ENCODE results near the gene SLC22A5.
A peak's percentile ranks its signal among the peaks of the same experiment; 100 is the strongest.
"Not testable (repeated sequence)": the region's sequence is repeated elsewhere in the genome, so short reads cannot be mapped to it uniquely, and the experiment has no call there.

Gene SLC22A5

DNA sequence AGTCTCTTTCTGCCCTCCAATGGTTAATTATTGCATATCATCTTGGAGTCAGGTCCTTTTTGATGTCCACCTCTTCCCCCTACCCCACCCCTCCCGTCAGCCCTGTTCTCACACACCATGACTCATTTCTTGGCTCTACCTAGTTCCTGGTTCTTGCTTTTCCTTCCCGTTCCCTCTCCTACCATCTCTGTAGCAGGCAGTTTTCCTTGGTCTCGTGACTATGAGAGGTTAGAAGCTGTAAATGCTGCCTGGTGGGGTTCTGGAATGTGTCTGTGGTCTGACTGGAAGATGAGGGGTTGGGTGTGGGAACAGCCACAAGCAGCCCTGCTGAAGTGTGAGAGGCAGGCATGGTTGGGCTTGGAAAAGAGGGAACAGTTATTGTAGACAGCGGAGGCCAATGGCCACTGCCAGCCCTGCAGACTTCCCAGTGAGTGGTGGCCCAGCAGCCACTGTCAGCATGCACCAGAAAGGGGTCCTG lies 18.2 kb downstream of the SLC22A5 start:
- DNase-seq (ENCODE audit: low read depth in 2 of 2), result no peak

DNA sequence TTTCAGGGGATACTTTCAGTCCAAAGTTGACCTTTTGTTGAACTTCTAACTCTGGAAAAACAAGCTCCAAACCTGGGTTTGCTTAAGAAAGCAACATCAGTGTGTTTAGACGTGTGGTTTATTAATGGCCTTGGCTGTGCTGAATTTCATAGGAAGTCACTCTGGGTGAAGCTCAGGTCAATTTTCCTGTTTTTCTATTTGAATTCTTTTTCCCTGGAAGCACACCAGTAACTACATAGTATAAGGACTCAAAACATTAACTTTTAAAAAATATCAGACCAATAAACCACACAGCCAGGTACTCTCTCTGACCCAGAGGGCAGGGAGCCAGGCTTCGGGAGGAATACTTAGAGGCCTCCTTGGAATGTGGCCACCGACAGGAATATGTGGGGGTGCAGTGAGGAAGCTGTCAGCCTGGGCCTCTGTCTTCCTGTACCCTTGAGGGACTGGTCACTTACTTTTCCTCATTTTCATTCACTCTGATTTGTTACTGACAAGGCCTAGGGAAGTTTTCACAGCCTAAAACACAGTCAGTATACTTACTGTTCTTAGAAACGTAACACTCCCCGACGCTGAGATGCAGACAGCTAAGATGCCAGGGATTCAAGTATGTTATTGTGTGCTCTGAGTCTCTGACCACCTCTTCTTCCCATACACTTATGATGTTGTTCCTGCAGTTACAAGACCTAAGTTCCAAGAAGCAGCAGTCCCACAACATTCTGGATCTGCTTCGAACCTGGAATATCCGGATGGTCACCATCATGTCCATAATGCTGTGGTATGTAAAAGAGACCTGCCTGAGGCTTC lies 18.9 kb downstream of the SLC22A5 start:
- no peak for DNase-seq (ENCODE audit: low read depth in 2 of 2)

GRCh38 chr5:132389051-132389331 lies 19.5 kb downstream of the SLC22A5 start:
- no peak for DNase-seq (ENCODE audit: low read depth in 2 of 2)

- DNase-seq (ENCODE audit: low read depth in 2 of 2), result no peak
Measured at GRCh38 chr5:132389585-132390286, 20.2 kb downstream of the SLC22A5 start.

GRCh38 chr5:132391247-132391646 lies 21.7 kb downstream of the SLC22A5 start:
- no peak for DNase-seq (ENCODE audit: low read depth in 2 of 2)

- no peak for DNase-seq (ENCODE audit: low read depth in 2 of 2)
Measured at GRCh38 chr5:132391870-132392269, 22.4 kb downstream of the SLC22A5 start.

GRCh38 chr5:132392411-132392810 lies 22.9 kb downstream of the SLC22A5 start:
- no peak for DNase-seq (ENCODE audit: low read depth in 2 of 2)

DNA sequence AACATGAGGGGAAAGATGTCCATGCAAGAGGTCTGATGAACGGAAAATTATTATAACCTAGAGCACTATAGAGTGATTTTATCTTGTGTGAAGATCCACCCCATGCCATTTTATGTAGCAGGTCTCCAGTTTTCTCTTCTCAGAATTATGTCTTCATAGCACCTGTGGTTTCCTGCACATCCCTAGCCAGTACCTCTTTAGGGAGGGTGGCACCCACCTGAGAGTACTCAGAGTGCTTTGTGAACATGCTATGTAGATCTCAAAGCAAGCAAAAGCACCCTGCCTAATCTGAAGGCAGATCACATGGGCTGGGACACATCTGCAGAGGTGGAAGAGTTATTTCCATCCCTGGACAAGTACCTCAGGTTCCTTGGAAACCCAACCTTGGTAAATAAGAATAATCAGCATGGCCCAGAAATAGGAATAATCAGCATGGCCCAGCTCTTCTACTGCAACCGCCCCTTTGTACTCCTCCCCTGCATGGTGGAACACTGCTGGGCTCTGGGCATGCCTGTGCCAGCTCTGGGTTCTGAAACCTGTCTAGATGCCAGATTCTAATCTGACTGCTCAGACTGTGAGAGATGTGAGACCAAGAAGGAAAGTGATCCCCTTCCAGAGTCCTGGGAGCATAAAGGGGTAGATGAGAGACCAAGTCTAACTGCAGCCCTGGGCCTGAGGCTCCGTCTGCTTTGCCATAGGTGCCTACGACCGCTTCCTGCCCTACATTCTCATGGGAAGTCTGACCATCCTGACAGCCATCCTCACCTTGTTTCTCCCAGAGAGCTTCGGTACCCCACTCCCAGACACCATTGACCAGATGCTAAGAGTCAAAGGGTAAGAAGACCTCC lies 23.7 kb downstream of the SLC22A5 start:
- no peak for DNase-seq (ENCODE audit: low read depth in 2 of 2)

DNA sequence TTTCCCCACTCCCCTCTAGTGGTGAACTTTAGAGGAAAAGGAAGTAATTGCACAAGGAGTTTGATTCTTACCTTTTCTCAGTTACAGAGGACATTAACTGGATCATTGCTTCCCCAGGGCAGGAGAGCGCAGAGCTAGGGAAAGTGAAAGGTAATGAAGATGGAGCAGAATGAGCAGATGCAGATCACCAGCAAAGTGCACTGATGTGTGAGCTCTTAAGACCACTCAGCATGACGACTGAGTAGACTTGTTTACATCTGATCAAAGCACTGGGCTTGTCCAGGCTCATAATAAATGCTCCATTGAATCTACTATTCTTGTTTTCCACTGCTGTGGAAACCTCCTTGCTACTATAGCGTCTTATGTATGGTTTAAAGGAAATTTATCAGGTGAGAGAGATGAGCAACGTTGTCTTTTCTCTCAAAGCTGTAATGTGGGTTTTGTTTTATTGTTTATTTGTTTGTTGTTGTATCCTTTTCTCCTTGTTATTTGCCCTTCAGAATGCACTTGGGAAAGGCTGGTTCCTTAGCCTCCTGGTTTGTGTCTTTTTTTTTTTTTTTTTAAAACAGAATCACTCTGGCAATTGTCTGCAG lies 25.3 kb downstream of the SLC22A5 start:
- DNase-seq (ENCODE audit: low read depth in 2 of 2), result no peak

GRCh38 chr5:132396589-132397031 lies 27.1 kb downstream of the SLC22A5 start:
- no peak for DNase-seq (ENCODE audit: low read depth in 2 of 2)

DNA sequence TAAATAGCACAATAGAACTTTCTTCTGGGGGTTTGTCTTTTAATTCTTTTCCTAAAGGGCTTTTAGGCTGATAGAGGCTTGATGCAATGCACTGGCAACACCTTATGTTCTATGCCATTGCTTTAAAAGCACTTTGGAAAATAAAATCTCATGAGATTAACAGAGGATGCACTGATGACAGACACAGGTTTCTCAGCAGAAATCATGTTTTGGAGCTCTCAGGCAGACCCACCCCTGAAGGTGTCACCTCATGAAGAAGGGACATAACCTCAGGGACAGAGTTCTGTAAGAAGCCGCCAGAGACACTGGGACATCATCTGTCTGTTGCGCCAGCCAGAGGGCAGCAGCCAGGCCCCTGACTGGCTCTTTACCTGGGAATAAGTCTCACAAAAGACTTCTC lies 27.7 kb downstream of the SLC22A5 start:
- no peak for DNase-seq (ENCODE audit: low read depth in 2 of 2)

DNA sequence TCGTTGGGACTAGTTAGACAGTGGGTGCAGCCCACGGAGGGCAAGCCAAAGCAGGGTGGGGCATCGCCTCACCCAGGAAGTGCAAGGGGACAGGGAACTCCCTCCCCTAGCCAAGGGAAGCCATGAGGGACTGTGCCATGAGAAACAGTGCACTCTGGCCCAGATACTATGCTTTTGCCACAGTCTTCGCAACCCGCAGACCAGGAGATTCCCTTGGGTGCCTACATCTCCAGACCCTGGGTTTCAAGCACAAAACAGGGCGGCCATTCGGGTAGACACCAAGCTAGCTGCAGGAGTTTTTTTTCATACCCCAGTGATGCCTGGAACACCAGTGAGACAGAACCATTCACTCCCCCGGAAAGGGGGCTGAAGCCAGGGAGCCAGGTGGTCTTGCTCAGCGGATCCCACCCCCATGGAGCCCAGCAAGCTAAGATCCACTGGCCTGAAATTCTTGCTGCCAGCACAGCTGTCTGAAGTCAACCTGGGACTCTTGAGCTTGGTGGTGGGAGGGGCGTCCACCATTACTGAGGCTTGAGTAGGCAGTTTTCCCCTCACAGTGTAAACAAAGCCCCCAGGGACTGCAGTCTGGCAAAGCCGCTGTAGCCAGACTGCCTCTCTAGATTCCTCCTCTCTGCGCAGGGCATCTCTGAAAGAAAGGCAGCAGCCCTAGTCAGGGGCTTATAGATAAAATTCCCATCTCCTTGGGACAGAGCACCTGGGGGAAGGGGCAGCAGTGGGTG lies 28.6 kb downstream of the SLC22A5 start:
- DNase-seq (ENCODE audit: low read depth in 2 of 2), result not testable (repeated sequence)

GRCh38 chr5:132404041-132404440 lies 34.5 kb downstream of the SLC22A5 start:
- DNase-seq (ENCODE audit: low read depth in 2 of 2), result not testable (repeated sequence)

GRCh38 chr5:132405646-132406045 lies 36.1 kb downstream of the SLC22A5 start:
- DNase-seq (ENCODE audit: low read depth in 2 of 2), result no peak

DNA sequence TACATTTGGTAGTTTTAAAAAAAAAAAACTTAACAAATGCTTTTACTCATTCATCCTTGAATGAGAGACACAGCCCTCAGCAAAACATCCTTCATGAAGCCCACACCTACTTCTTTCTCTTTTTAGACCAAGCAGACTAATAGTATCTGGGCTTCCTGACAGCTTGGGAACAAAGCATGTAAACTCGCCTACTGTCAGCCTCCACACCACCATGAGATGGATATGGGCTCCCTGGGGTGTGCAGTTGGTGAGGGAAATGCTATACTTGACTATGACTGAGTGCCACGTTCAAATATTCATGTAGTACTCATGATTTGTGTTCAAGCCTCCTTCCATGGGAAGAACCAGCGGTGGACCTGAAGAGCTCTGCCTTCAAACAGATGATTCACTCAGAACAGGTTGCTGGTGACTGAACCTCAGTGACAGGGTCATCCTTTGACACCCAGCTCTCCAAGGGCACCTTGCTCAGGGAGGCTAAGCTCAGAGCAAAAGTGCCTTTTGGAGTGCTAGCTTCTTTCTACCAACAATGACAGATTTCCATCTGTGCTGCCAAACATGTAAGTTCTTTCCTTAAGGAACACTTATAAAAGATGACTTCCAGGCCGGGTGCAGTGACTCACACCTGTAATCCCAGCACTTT lies 36.8 kb downstream of the SLC22A5 start:
- no peak for DNase-seq (ENCODE audit: low read depth in 2 of 2)

DNA sequence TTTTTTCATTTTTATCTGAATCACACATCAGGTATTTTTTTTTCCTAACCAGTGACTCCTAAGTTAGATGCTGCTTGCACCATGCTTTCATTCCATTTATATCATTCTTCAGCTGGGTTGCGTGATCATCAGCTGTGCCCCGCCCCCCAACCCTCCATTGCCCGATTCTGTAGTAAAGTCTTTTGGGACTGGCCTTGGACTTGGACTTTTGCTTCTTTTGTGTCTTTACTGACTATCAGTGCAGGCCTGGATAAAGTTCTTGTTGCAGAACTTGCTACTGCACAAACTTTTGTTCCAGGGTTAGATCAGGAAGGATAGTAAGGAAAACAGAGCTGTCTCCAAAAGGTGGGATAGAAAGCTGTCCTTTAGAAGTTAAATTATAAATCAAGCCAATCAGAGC lies 38.5 kb downstream of the SLC22A5 start:
- DNase-seq (ENCODE audit: low read depth in 2 of 2), result no peak

- DNase-seq (ENCODE audit: low read depth in 2 of 2), result no peak
Measured at GRCh38 chr5:132408456-132408855, 38.9 kb downstream of the SLC22A5 start.

GRCh38 chr5:132408965-132409364 lies 39.5 kb downstream of the SLC22A5 start:
- DNase-seq (ENCODE audit: low read depth in 2 of 2), result no peak

DNA sequence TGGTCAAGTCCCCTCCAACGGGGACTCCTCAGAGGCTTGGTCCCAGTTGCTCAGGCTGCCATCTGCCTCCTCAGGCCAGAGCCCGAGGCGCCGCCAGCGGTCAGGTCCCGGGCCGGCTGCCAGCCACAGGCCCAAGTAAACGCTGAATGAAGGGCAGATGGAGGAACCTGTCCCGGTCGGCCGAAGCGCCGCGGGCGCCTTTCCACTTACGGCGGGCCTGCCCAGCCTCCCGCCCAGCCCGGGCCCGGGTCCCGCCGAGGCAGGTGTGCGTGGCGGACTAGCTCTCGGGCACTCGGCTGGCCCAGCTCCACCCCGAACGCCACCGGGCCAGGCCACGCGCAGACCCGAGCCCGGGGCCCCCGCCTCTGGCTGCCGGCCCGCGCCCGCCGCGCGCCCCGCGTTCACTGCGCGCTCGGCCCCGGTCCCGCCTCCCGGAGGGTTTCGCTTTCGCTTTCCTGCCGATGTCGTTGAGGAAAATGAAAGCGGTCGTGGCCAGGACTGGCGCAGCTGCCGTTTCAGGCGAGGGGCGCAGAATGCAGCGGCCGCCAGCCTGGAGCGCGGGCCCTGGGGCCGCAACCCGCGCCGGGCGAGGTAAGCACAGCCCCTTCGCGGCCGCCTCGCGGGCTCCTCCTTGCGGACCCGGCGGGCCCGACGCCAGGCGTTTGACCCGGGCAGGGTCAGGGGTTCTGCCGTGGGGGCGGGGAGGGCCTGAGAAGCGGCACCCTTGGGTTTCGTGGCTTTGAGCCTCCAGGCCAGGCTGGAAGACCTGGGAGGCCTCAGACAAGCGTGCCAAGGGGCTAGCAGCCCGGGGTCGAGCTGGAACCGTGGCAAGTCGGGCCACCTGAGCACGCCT lies 41.2 kb downstream of the SLC22A5 start:
- peak; percentile 69 to 83 for DNase-seq (ENCODE audit: low read depth in 2 of 2)
